Small intestine (tissue), 7 donors: ENCODE measurements around the gene SLC9C2. TPM values are rescaled to one million over a fixed set of nuclear protein-coding genes. Genes with fewer than 3 reads are reported as not detected.
"Not testable (repeated sequence)": the region's sequence is repeated elsewhere in the genome, so short reads cannot be mapped to it uniquely, and the experiment has no call there.

Experiments used
- DNase-seq, 2 donors: peaks; one replicate each; pipeline versions ENCODE4 v3.0.0 to v3.0.0-alpha.2; 2013
- FAIRE-seq: peaks from 2 replicates; lab custom pipeline; 2012; peaks lifted over from hg19 to GRCh38; lab: Jason Lieb, UNC
- H3K27ac ChIP-seq, 3 donors: one replicate each; pipeline ENCODE4 v1.5.1; 2013; ENCODE audit warnings: low read length in 2 of 3, mild to moderate bottlenecking in 2 of 3, control low read depth in 1 of 3, inconsistent platforms in 1 of 3, low read depth in 1 of 3, moderate library complexity in 1 of 3
- H3K27me3 ChIP-seq, 3 donors: one replicate each; pipeline ENCODE4 v1.6.1; 2013; ENCODE audit warnings: low read length in 3 of 3, inconsistent platforms in 1 of 3; ENCODE audit not compliant: control insufficient read depth in 3 of 3, insufficient read depth in 3 of 3
- H3K36me3 ChIP-seq, 3 donors: one replicate each; pipeline ENCODE4 v1.6.1; 2013; ENCODE audit warnings: low read length in 3 of 3, inconsistent platforms in 1 of 3, low read depth in 1 of 3, mild to moderate bottlenecking in 1 of 3, moderate library complexity in 1 of 3; ENCODE audit not compliant: control insufficient read depth in 3 of 3, insufficient read depth in 2 of 3
- H3K4me1 ChIP-seq, 3 donors: one replicate each; pipeline ENCODE4 v1.6.1; 2013; ENCODE audit warnings: low read length in 2 of 3, inconsistent platforms in 1 of 3, low read depth in 1 of 3, mild to moderate bottlenecking in 1 of 3, moderate library complexity in 1 of 3; ENCODE audit not compliant: control insufficient read depth in 3 of 3, insufficient read depth in 2 of 3
- H3K4me3 ChIP-seq, 3 donors: one replicate each; pipeline ENCODE4 v1.5.1; 2013; ENCODE audit warnings: low read length in 3 of 3, control low read depth in 1 of 3, inconsistent platforms in 1 of 3, low read depth in 1 of 3, mild to moderate bottlenecking in 1 of 3, moderate library complexity in 1 of 3
- H3K9me3 ChIP-seq, 2 donors: one replicate each; pipeline ENCODE4 v1.6.1; 2013; ENCODE audit warnings: low read depth in 1 of 2, low read length in 1 of 2; ENCODE audit not compliant: control insufficient read depth in 2 of 2, insufficient read depth in 1 of 2
- WGBS, 3 donors: extraction: QIAGEN DNeasy Blood & Tissue Kit; methylation state at CpG; one replicate each; pipeline ENCODE4 v1.1.7; 2013; 5-methylcytosine and 5-hydroxymethylcytosine counted together
- polyA plus RNA-seq, 4 donors: library from polyadenylated mRNA; stranded (reverse) in 3 of 4; unstranded in 1 of 4; fragments of 200-250 nt in 3 of 4; fragments of 120-200 nt in 1 of 4; gene quantifications; one replicate each; pipeline versions ENCODE4 v1.2.1 to v1.2.3, GENCODE V29; 2013
- donor health status: healthy with polysubstance abuse.
- donor health status: control.
- donor health status: control.
- donor health status: Bipolar disorder and iron deficiency.
- donor health status: healthy.

The SLC9C2 gene
- polyA plus RNA-seq, 4 donors = 0.06 TPM; not detected in 3

DNA sequence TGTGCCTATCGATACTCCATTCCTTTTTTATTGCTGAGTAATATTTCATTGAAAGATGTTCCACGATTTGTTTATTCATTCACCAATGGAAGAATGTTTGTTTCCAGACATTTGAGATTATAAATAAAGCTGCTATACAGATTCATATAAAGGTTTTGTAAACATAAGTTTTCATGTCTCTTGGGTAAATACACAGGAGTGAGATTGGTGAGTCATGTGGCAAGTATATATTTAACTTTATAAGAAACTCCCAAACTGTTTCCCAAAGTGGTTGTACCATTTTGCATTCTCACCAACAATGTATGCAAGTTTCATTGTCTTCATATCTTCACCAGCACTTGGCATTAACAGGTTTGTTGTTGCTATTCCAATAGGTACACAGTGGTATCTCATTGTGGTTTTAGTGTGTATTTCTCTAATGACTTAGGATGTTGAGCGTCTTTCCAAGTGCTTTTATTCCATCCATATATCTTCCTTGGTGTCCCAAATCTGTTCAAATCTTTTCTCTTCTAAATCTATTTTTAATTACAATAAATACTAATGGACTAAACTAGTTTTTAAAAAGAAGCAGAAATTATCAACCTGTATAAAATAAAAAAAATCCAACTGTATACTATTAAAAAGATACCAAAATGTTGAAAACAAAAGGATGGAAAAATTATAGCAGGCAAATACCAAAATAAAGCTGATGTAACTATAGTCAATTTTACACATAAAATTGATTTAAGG lies 6.6 kb downstream of the SLC9C2 start:
- H3K4me1 ChIP-seq = no peaks in the 10 kb centered on the region
- H3K4me3 ChIP-seq = no peak overlapping the region
- no peaks in the 10 kb centered on the region for H3K36me3 ChIP-seq
- no peaks in the 10 kb centered on the region for H3K9me3 ChIP-seq
- DNase-seq = no peak
- H3K27me3 ChIP-seq = no peaks in the 10 kb centered on the region
- WGBS, 3 donors = 89 to 92% (median 91%) methylated on average over 3 of the region's 3 CpGs
- H3K27ac ChIP-seq = no peak overlapping the region
- FAIRE-seq = peak; percentile 23

- 70 to 82% (median 79%) methylated on average over 5 of the region's 5 CpGs for WGBS, 3 donors
- H3K27me3 ChIP-seq, H3K4me3 ChIP-seq, H3K27ac ChIP-seq, H3K4me1 ChIP-seq, FAIRE-seq, H3K9me3 ChIP-seq, DNase-seq, H3K36me3 ChIP-seq: not testable (repeated sequence)
Observed at GRCh38 chr1:173591138-173591537, 11.7 kb downstream of the SLC9C2 start.

GRCh38 chr1:173590557-173590956 lies 12.3 kb downstream of the SLC9C2 start:
- no peak overlapping the region for H3K4me3 ChIP-seq
- no peaks in the 10 kb centered on the region for H3K4me1 ChIP-seq
- DNase-seq (peak in 1 of 2 donors; percentile 4), FAIRE-seq (no peak)
- no peaks in the 10 kb centered on the region for H3K9me3 ChIP-seq
- H3K27me3 ChIP-seq = no peaks in the 10 kb centered on the region
- WGBS, 3 donors = 7 to 55% (median 48%) methylated on average over 1 of the region's 1 CpG
- no peak overlapping the region for H3K27ac ChIP-seq
- H3K36me3 ChIP-seq = no peaks in the 10 kb centered on the region

- no peak overlapping the region for H3K27ac ChIP-seq
- no peaks in the 10 kb centered on the region for H3K9me3 ChIP-seq
- DNase-seq (no peak), FAIRE-seq (no peak)
- H3K4me1 ChIP-seq = no peaks in the 10 kb centered on the region
- no peaks in the 10 kb centered on the region for H3K36me3 ChIP-seq
- H3K27me3 ChIP-seq = peaks cover 0 to 3% (median 0%) of the 10 kb centered on the region in 3 donors
- H3K4me3 ChIP-seq = no peak overlapping the region
- WGBS, 3 donors = 36 to 59% (median 45%) methylated on average over 1 of the region's 1 CpG
Observed at GRCh38 chr1:173581383-173582079, 21.3 kb downstream of the SLC9C2 start.

GRCh38 chr1:173580658-173581057 lies 22.2 kb downstream of the SLC9C2 start:
- Histone ChIP-seq H3K9me3 (no peaks in the 10 kb centered on the region), H3K4me3 (no peak overlapping the region), H3K4me1 (no peaks in the 10 kb centered on the region), H3K36me3 (no peaks in the 10 kb centered on the region), H3K27ac (no peak overlapping the region), H3K27me3 (peaks cover 0 to 3% (median 0%) of the 10 kb centered on the region in 3 donors)
- DNase-seq (no peak), FAIRE-seq (no peak)
- WGBS, 3 donors = 38 to 75% (median 51%) methylated on average over 3 of the region's 3 CpGs

- no peak for FAIRE-seq
- no peak for DNase-seq
Observed at GRCh38 chr1:173580071-173580470, 22.8 kb downstream of the SLC9C2 start.

DNA sequence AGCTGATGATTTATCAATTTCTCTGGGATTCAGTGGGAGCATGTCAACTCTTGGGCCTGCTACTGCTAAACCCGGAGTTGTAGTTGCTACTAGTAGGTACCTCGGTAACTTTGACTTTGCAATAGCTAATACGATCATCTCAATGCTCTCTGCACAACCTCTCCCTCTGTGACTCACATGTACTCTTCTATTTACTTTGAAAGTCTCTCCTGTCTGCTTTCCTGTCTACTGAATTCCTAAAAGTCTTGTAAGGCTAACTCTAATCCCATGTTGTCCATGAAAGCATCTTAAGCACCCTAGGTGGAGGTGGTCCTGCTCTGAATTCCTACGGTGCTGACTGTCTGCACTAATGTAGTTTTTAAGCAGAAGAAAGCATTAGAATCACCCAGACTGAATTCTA lies 29.3 kb downstream of the SLC9C2 start:
- FAIRE-seq (no peak), DNase-seq (no peak)
- H3K36me3 ChIP-seq = no peaks in the 10 kb centered on the region
- H3K27ac ChIP-seq = no peak overlapping the region
- H3K9me3 ChIP-seq = no peaks in the 10 kb centered on the region
- H3K4me1 ChIP-seq = no peaks in the 10 kb centered on the region
- WGBS, 3 donors = 90 to 95% (median 94%) methylated on average over 4 of the region's 4 CpGs
- H3K4me3 ChIP-seq = no peak overlapping the region
- H3K27me3 ChIP-seq = peaks cover 0 to 3% (median 0%) of the 10 kb centered on the region in 3 donors

More at GRCh38 chr1:173580071-173580470, 22.8 kb downstream of the SLC9C2 start:
- no peaks in the 10 kb centered on the region for H3K9me3 ChIP-seq
- 52 to 82% (median 61%) methylated on average over 3 of the region's 3 CpGs for WGBS, 3 donors
- H3K4me1 ChIP-seq = no peaks in the 10 kb centered on the region
- peaks cover 0 to 3% (median 0%) of the 10 kb centered on the region in 3 donors for H3K27me3 ChIP-seq
- no peaks in the 10 kb centered on the region for H3K36me3 ChIP-seq
- H3K4me3 ChIP-seq = no peak overlapping the region
- no peak overlapping the region for H3K27ac ChIP-seq

GRCh38 chr1:173572201-173572873 lies 30.5 kb downstream of the SLC9C2 start:
- Histone ChIP-seq H3K9me3 (no peaks in the 10 kb centered on the region), H3K4me1 (no peaks in the 10 kb centered on the region), H3K36me3 (no peaks in the 10 kb centered on the region), H3K4me3 (no peak overlapping the region), H3K27me3 (no peaks in the 10 kb centered on the region), H3K27ac (no peak overlapping the region)
- WGBS, 3 donors = 87 to 88% (median 87%) methylated on average over 3 of the region's 3 CpGs
- DNase-seq (no peak), FAIRE-seq (no peak)
